H54 (cell line): ENCODE results near the gene METTL13.
"Not testable (repeated sequence)": the region's sequence is repeated elsewhere in the genome, so short reads cannot be mapped to it uniquely, and the experiment has no call there.

Experiments
- DNase-seq: peaks from one replicate; pipeline ENCODE4 v3.0.0; 2011; ENCODE audit warnings: low spot score, mixed read lengths; ENCODE audit not compliant: insufficient read length
- FAIRE-seq: peaks from 3 replicates; lab custom pipeline; 2011; peaks lifted over from hg19 to GRCh38; lab: Jason Lieb, UNC
- POLR2A ChIP-seq: IDR thresholded peaks from 2 replicates; pipeline ENCODE4 v1.6.1; 2011; ENCODE audit warnings: low read depth, mild to moderate bottlenecking, low read length

METTL13 gene

GRCh38 chr1:171785766-171786165 is 4.3 kb downstream of the METTL13 start:
- no peak for FAIRE-seq
- TF ChIP-seq POLR2A: no peak

GRCh38 chr1:171786534-171786933 is 5.1 kb downstream of the METTL13 start:
- DNase-seq (no peak), FAIRE-seq (no peak)
- TF ChIP-seq POLR2A: no peak

More at GRCh38 chr1:171785766-171786165, 4.3 kb downstream of the METTL13 start:
- DNase-seq: no peak

- FAIRE-seq (no peak), DNase-seq (no peak)
- TF ChIP-seq POLR2A: no peak
These were observed 6.4 kb downstream of the METTL13 start for GRCh38 chr1:171787686-171788480.

DNA sequence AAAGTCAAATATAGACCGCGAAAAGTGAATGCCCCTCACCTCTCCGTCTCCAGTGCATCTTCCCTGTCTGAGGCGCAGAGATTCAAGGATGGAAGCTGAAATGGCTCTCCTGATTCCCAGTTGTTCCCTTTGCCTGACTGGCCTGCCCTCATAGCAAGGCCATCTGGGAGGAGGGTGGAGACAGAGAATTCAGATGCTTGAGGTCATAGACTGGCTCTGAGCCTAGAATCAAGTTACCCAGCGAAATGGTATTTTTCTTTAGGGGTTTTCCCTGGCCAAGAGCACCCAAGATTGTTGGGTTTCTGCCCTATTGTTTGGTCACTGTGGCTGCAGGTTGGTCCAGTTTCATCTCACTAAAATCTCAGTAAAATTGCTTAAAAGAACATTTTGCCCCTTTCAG is 7.2 kb downstream of the METTL13 start:
- DNase-seq (peak; percentile 27), FAIRE-seq (no peak)
- no peak for TF ChIP-seq POLR2A

DNA sequence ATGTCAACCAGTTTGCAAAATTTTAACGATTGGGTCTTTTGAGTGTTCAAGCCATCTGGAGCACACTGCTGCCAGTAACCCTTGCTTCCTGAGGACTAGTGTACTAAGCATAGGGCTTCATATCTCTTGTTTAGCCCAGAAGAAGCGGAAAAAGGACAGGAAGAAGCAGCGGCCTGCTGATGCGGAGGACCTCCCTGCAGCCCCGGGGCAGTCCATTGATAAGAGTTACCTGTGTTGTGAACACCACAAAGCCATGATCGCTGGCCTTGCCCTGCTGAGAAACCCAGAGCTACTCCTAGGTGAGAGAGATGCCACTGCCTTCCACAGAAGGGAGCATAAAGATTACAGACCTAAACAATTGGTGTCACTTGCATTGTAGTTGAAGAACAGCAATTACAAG is 8.9 kb downstream of the METTL13 start:
- no peak for TF ChIP-seq POLR2A
- DNase-seq (no peak), FAIRE-seq (no peak)

DNA sequence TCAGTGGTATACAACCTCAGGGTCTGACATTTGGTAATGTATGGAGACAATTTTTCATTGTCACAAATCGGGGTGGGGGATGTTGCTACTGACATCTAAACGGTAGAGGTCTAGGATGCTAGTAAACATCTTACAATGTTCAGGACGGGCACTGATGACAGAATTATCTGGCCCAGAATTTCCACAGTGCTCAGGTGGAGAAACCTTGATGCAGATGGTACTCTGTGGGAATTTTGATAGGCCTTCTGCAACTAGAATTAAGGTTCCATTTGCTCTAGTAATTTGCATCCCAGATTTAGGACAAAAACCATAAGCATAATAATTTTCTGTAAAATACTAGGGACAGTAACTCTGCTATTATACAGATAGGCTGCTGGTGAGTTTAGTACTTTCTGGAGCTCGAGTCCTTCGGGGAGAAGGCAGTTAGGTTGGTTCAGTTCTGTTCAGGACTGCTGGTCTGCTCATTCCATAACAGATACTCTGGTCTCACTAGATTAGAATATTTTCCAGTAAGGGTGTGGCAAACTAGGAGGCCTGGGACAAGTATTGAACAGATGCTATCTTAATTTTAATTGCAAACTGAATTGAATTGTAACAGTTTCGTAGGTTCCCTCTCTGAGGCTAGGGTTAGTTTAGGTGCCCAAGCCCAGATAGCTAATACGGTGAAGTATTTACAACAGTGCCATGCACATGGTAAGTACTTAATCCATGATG is 11.4 kb downstream of the METTL13 start:
- no peak for TF ChIP-seq POLR2A
- FAIRE-seq (no peak), DNase-seq (no peak)

GRCh38 chr1:171793636-171794035 is 12.2 kb downstream of the METTL13 start:
- no peak for DNase-seq
- no peak for TF ChIP-seq POLR2A
- FAIRE-seq: no peak

GRCh38 chr1:171794085-171794484 is 12.6 kb downstream of the METTL13 start:
- FAIRE-seq: peak; percentile 53
- peak; percentile 50 for DNase-seq
- no peak for TF ChIP-seq POLR2A

- TF ChIP-seq POLR2A: no peak
- DNase-seq (no peak), FAIRE-seq (no peak)
These were observed 15.1 kb downstream of the METTL13 start for GRCh38 chr1:171796592-171796991.

- DNase-seq (no peak), FAIRE-seq (no peak)
- TF ChIP-seq POLR2A: no peak
These were observed 16.9 kb downstream of the METTL13 start for GRCh38 chr1:171798311-171798710.

GRCh38 chr1:171798765-171799164 is 17.3 kb downstream of the METTL13 start:
- DNase-seq: no peak
- TF ChIP-seq POLR2A: no peak
- FAIRE-seq: no peak

- DNase-seq: no peak
- FAIRE-seq: no peak
These were observed 17.7 kb downstream of the METTL13 start for GRCh38 chr1:171799166-171799565.

DNA sequence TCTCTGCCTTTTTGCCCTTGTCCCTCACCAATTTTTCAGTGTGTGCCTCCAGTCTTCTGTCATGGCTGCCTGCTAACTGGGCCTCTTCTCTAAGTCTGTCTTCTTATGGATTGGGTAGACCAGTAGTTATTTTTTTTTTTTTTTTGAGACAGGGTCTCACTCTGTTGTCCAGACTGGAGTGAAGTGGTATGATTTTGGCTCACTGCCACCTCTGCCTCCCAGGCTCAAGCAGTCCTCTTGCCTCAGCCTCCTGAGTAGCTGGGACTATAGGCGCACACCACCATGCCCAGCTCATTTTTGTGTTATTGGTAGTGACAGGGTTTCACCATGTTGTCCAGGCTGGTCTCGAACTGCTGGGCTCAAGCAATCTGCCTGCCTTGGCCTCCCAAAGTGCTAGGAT is 18.2 kb downstream of the METTL13 start:
- not testable (repeated sequence) for FAIRE-seq, DNase-seq

More at GRCh38 chr1:171799166-171799565, 17.7 kb downstream of the METTL13 start:
- no peak for TF ChIP-seq POLR2A

- no peak for TF ChIP-seq POLR2A
- no peak for FAIRE-seq
- DNase-seq: no peak
These were observed 18.9 kb downstream of the METTL13 start for GRCh38 chr1:171800342-171800741.
